HepG2 (cell line): Measurements from ENCODE around the gene CCDC77. TPM values are rescaled to one million over a fixed set of nuclear protein-coding genes. Genes with fewer than 3 reads are reported as not detected.
A peak's percentile ranks its signal among the peaks of the same experiment; 100 is the strongest.

ENCODE experiments used
- AGO1 ChIP-seq: fragments of 200-400 bp; formaldehyde crosslinking; IDR thresholded peaks from 2 replicates; pipeline ENCODE4 v1.6.1; 2017; ENCODE audit warnings: mild to moderate bottlenecking, low read depth, low read length, moderate library complexity; ENCODE audit not compliant: poor library complexity, severe bottlenecking
- ARID3A ChIP-seq: IDR thresholded peaks from 2 replicates; pipeline ENCODE4 v1.6.1; 2012; ENCODE audit warnings: low read depth, low read length, improper control_type of control experiment
- ATF2 ChIP-seq: sonication (generic); formaldehyde crosslinking; IDR thresholded peaks from 2 replicates; pipeline ENCODE4 v1.4.0; 2020; ENCODE audit warnings: missing genetic modification reagents
- EEA1 ChIP-seq: sonication (generic); formaldehyde crosslinking; IDR thresholded peaks from 2 replicates; pipeline ENCODE4 v1.5.1; 2020; ENCODE audit warnings: mild to moderate bottlenecking, missing genetic modification reagents, borderline replicate concordance
- ETV5 ChIP-seq: IDR thresholded peaks from 2 replicates; pipeline ENCODE4 v1.6.1; 2018; ENCODE audit warnings: missing biosample characterization, missing genetic modification reagents, inconsistent platforms, borderline replicate concordance
- HINFP ChIP-seq: sonication (generic); formaldehyde crosslinking; IDR thresholded peaks from 2 replicates; pipeline ENCODE4 v1.4.0; 2020; ENCODE audit warnings: low read depth, mild to moderate bottlenecking, missing genetic modification reagents
- HOXD1 ChIP-seq: sonication (generic); formaldehyde crosslinking; IDR thresholded peaks from 2 replicates; pipeline ENCODE4 v1.5.0; 2020; ENCODE audit warnings: missing genetic modification reagents
- LBX2 ChIP-seq: sonication (generic); formaldehyde crosslinking; IDR thresholded peaks from 2 replicates; pipeline ENCODE4 v1.5.0; 2020; ENCODE audit warnings: missing genetic modification reagents, mild to moderate bottlenecking, borderline replicate concordance
- LCORL ChIP-seq, 2 experiments: fragments of 450-650 bp in 1 of 2; sonication (generic) in 1 of 2; formaldehyde crosslinking in 1 of 2; IDR thresholded peaks; 2 replicates each; pipeline versions ENCODE4 v1.5.0 to v1.6.1; 2017 to 2020; ENCODE audit warnings: antibody characterized with exemption in 1 of 2, missing genetic modification reagents in 1 of 2
- MYC ChIP-seq: sonication (generic); formaldehyde crosslinking; IDR thresholded peaks from 2 replicates; pipeline ENCODE4 v1.9.0; 2021; ENCODE audit warnings: missing genetic modification reagents, borderline replicate concordance
- NONO ChIP-seq, 2 experiments: fragments of 450-650 bp in 1 of 2; sonication (generic) in 1 of 2; formaldehyde crosslinking in 1 of 2; IDR thresholded peaks in 1 of 2; conservative IDR thresholded peaks in 1 of 2; 2 replicates each; pipeline versions ENCODE4 v1.6.1 to v1.8.0; 2017 to 2022; ENCODE audit warnings: mild to moderate bottlenecking in 1 of 2, missing genetic modification reagents in 1 of 2, moderate library complexity in 1 of 2
- PHF5A ChIP-seq: IDR thresholded peaks from one replicate; pipeline ENCODE4 v1.6.1; 2018; ENCODE audit warnings: low read depth, missing genetic modification reagents; ENCODE audit not compliant: unreplicated experiment
- SP2 ChIP-seq: sonication (generic); formaldehyde crosslinking; IDR thresholded peaks from 2 replicates; pipeline ENCODE4 v1.5.1; 2020; ENCODE audit warnings: mild to moderate bottlenecking, missing genetic modification reagents
- SP4 ChIP-seq: sonication (generic); formaldehyde crosslinking; IDR thresholded peaks from 2 replicates; pipeline ENCODE4 v1.8.1; 2023; ENCODE audit warnings: mild to moderate bottlenecking, missing genetic modification reagents
- ZBTB1 ChIP-seq: sonication (generic); formaldehyde crosslinking; IDR thresholded peaks from 2 replicates; pipeline ENCODE4 v1.4.0; 2020; ENCODE audit warnings: missing genetic modification reagents, borderline replicate concordance
- ZBTB14 ChIP-seq: sonication (generic); formaldehyde crosslinking; IDR thresholded peaks from 2 replicates; pipeline ENCODE4 v1.4.0; 2020; ENCODE audit warnings: missing genetic modification reagents
- ZBTB3 ChIP-seq: sonication (generic); formaldehyde crosslinking; IDR thresholded peaks from 2 replicates; pipeline ENCODE4 v1.4.0; 2020; ENCODE audit warnings: low read depth, mild to moderate bottlenecking, moderate library complexity, missing genetic modification reagents, borderline replicate concordance
- ZNF143 ChIP-seq: sonication (generic); formaldehyde crosslinking; IDR thresholded peaks from 2 replicates; pipeline ENCODE4 v1.4.0; 2020; ENCODE audit warnings: missing genetic modification reagents
- ZNF225 ChIP-seq: sonication (generic); formaldehyde crosslinking; IDR thresholded peaks from 2 replicates; pipeline ENCODE4 v1.4.0; 2020; ENCODE audit warnings: mild to moderate bottlenecking, missing genetic modification reagents
- ZNF296 ChIP-seq: sonication (generic); formaldehyde crosslinking; conservative IDR thresholded peaks from 2 replicates; pipeline ENCODE4 v1.5.0; 2020; ENCODE audit warnings: mild to moderate bottlenecking, missing genetic modification reagents
- ZNF326 ChIP-seq: sonication (generic); formaldehyde crosslinking; IDR thresholded peaks from 2 replicates; pipeline ENCODE4 v1.4.0; 2020; ENCODE audit warnings: missing genetic modification reagents, borderline replicate concordance
- polyA plus RNA-seq, 8 experiments: library from polyadenylated mRNA; depleted of rRNA in 3 of 8; stranded (reverse) in 7 of 8; unstranded in 1 of 8; fragments of >200 nt; fragmentation: Illumina TruSeq in 4 of 8; extraction: Trizol in 4 of 8; gene quantifications; 2 replicates each; pipeline versions ENCODE4 v1.2.1 to v1.2.3, GENCODE V29; 2011 to 2016; ENCODE audit warnings: low read depth in 4 of 8, missing spikeins in 1 of 8, mixed read lengths in 1 of 8; ENCODE audit not compliant: insufficient read depth in 1 of 8
- total RNA-seq, 5 experiments: library from RNA; depleted of rRNA; stranded (reverse); fragments of >200 nt; fragmentation: Illumina TruSeq; extraction: Trizol; gene quantifications; 2 replicates each; pipeline ENCODE4 v1.2.3, GENCODE V29; 2016; ENCODE audit warnings: low read depth in 1 of 5

Gene CCDC77
- total and polyA plus RNA-seq, 2 of the 13 experiments (the other 11 are each of a cell fraction or from before 2014, with no cell fraction given), result 6.4 to 16.4 TPM

- no peak for TF ChIP-seq ZBTB14 (CRISPR knock-in tag)
- no peak for TF ChIP-seq LCORL (IDR thresholded peaks at IDR 0.05)
- no peak for TF ChIP-seq LCORL (CRISPR knock-in tag; IDR thresholded peaks at IDR 0.05)
- peak; percentile 16; the same call in 1 of the 2 replicates for TF ChIP-seq ATF2 (CRISPR knock-in tag)
- TF ChIP-seq PHF5A (CRISPR knock-in tag), result no peak
- TF ChIP-seq SP4 (CRISPR knock-in tag), result peak; percentile 88
- peak; percentile 74; the same call in 1 of the 2 replicates for TF ChIP-seq MYC
- TF ChIP-seq ARID3A, result no peak; the same call in 1 of the 2 replicates
- TF ChIP-seq ZNF225 (CRISPR knock-in tag), result no peak; the same call in 1 of the 2 replicates
- no peak for TF ChIP-seq HINFP (CRISPR knock-in tag)
- TF ChIP-seq ZNF326 (CRISPR knock-in tag), result no peak
- no peak for TF ChIP-seq HOXD1 (CRISPR knock-in tag)
- TF ChIP-seq LBX2, result no peak
- no peak for TF ChIP-seq AGO1
- no peak for TF ChIP-seq ZBTB3 (CRISPR knock-in tag)
- no peak for TF ChIP-seq ZNF296
- peak; percentile 95 for TF ChIP-seq ETV5 (CRISPR knock-in tag)
- no peak for TF ChIP-seq EEA1 (CRISPR knock-in tag)
- peak; percentile 59; the same call in 1 of the 2 replicates for TF ChIP-seq ZNF143 (CRISPR knock-in tag)
- no peak for TF ChIP-seq ZBTB1
- TF ChIP-seq SP2, result peak; percentile 51; the same call in 1 of the 2 replicates
- no peak for TF ChIP-seq NONO (IDR thresholded peaks at IDR 0.05)
- TF ChIP-seq NONO (CRISPR knock-in tag; conservative IDR thresholded peaks at IDR 0.05), result no peak; the same call in none of the 2 replicates
Measured at GRCh38 chr12:389142-390096, 12.0 kb upstream of the CCDC77 start, which contains the start of gene KDM5A (continued).
